GM13976 (cell line): ENCODE data around the gene SERTAD3.
"Not testable (repeated sequence)": the region's sequence is repeated elsewhere in the genome, so short reads cannot be mapped to it uniquely, and the experiment has no call there.

Experiments
- DNase-seq: peaks from one replicate; pipeline ENCODE4 v3.0.0; 2012; ENCODE audit warnings: low spot score
- CTCF ChIP-seq: IDR thresholded peaks from 2 replicates; pipeline ENCODE4 v1.5.1; 2012; ENCODE audit warnings: borderline replicate concordance, mild to moderate bottlenecking; ENCODE audit not compliant: insufficient read depth; ENCODE audit errors: extremely low read depth, missing control alignments, control extremely low read depth
- in situ Hi-C: fragments of 300-500 bp; cut with MboI; formaldehyde crosslinking; loops from one replicate; pipeline ENCODE4 v1.12.0; 2022; ENCODE audit warnings: low sequenced_read_pairs, mixed read lengths, inconsistent platforms; ENCODE audit not compliant: unreplicated experiment

SERTAD3 gene

GRCh38 chr19:40444000-40444824 is at the start of gene SERTAD3:
Gene SERTAD3, minus strand, starts transcription at chr19:40444335. Its CDS starts 2,255 bp downstream, at chr19:40442080.
- DNase-seq: peak; percentile 97
- no peak for TF ChIP-seq CTCF
- in situ Hi-C loops: no loop called here

- in situ Hi-C loops: no loop called here
- no peak for TF ChIP-seq CTCF
- DNase-seq: no peak
Measured at GRCh38 chr19:40493778-40494177, 49.6 kb upstream of the SERTAD3 start.

- no peak for DNase-seq
- in situ Hi-C loops: no loop called here
- TF ChIP-seq CTCF: no peak
Measured at GRCh38 chr19:40492274-40492673, 48.1 kb upstream of the SERTAD3 start.

GRCh38 chr19:40489882-40490230 is 45.7 kb upstream of the SERTAD3 start:
- TF ChIP-seq CTCF: no peak
- in situ Hi-C loops: no loop called here
- DNase-seq: no peak

GRCh38 chr19:40486017-40486416 is 41.9 kb upstream of the SERTAD3 start:
- in situ Hi-C loops: no loop called here
- no peak for TF ChIP-seq CTCF
- DNase-seq: no peak

GRCh38 chr19:40475878-40476644 is 31.9 kb upstream of the SERTAD3 start:
- DNase-seq, in situ Hi-C loops: not testable (repeated sequence)

GRCh38 chr19:40474737-40475136 is 30.6 kb upstream of the SERTAD3 start:
- TF ChIP-seq CTCF: no peak
- in situ Hi-C loops: no loop called here
- no peak for DNase-seq
